ENCODE results near the gene GNAL.

- no peak for TF ChIP-seq CTCF (IDR thresholded peaks at IDR 0.05)
- TF ChIP-seq POLR2A (IDR thresholded peaks at IDR 0.05), result no peak
Measured at GRCh38 chr18:11891737-11892136, 202.7 kb downstream of the GNAL start.

Data from testis (tissue), 2 donors.